ENCODE results near the gene TPBGL.
"Not testable (repeated sequence)": the region's sequence is repeated elsewhere in the genome, so short reads cannot be mapped to it uniquely, and the experiment has no call there.

Gene TPBGL

GRCh38 chr11:75272821-75273301 lies 32.3 kb downstream of the TPBGL start:
- DNase-seq (ENCODE audit: low spot score) = no peak

- no peak for DNase-seq (ENCODE audit: low spot score)
These were observed 33.1 kb downstream of the TPBGL start for GRCh38 chr11:75273411-75274391.

- not testable (repeated sequence) for DNase-seq (ENCODE audit: low spot score)
These were observed 34.1 kb downstream of the TPBGL start for GRCh38 chr11:75274716-75275115.

DNA sequence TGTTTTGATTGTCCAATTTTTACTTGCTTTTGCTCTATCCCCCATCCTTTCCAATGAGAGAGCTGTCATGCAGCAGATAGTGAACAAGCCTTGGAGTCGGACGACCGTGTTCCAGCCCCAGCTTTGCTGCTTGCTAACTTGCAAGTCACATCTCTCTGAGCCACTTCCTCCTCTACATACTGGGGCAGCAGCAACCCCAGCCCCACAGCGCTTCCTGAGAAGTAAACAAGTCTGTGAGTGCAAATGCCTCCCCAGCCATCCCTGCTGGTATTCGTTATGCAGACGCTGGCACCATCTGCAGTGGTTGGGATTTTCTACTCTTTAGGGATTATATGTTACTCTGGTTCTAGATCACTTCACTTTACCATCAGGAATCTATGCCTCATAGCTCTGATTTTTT lies 35.0 kb downstream of the TPBGL start:
- DNase-seq (ENCODE audit: low spot score) = no peak

- no peak for DNase-seq (ENCODE audit: low spot score)
These were observed 35.6 kb downstream of the TPBGL start for GRCh38 chr11:75276186-75276585.

DNA sequence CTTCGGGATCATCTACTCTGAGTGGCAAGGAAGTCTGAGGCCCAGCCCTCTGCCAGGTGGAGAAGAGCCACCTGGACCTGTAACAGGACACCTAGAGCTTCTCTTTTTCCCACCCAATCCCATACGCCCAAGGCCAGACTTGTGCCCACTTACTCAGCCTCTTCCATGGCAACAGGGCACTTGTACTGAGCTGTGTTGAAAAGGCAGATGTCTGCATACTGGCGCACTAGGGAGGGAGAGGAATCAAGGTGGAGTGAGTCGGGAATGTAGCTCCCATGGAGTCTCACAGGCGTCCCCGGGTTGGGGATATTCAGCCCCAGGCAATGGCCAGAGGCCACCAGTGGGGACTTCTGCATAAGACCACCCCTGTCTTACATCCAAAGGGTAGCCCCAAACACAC lies 36.1 kb downstream of the TPBGL start:
- no peak for DNase-seq (ENCODE audit: low spot score)

DNA sequence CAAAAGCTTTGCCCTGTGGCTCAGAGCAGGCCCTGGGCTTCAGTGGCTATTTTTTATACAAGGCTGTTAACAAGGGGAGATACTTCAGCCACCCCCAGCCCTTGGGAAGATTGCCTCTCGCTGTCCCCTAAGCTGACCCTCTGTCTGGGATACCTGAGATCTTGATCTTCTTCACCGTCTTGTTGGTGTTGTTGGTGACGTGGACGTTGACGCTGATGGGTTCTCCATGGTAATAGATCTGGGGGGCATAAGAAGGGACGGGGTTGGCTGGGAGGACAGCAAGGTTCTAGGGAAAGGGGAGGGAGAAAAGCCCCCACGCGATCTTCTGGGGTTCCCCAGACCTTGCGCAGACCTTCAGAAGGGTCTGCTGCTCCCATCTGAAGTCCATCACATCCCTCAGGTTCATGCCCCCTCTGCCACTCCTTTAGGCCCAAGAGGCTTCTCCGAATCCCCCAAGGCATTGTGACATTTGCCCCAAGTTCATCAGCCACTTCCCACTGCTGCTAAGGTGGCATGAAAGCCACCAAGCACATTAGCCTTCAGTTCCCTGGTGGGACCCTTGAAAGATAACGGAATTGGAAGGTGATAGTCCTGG lies 36.7 kb downstream of the TPBGL start:
- DNase-seq (ENCODE audit: low spot score) = no peak

- DNase-seq (ENCODE audit: low spot score) = no peak
These were observed 37.6 kb downstream of the TPBGL start for GRCh38 chr11:75277991-75278790.

- DNase-seq (ENCODE audit: low spot score) = no peak
These were observed 38.7 kb downstream of the TPBGL start for GRCh38 chr11:75279273-75279672.

DNA sequence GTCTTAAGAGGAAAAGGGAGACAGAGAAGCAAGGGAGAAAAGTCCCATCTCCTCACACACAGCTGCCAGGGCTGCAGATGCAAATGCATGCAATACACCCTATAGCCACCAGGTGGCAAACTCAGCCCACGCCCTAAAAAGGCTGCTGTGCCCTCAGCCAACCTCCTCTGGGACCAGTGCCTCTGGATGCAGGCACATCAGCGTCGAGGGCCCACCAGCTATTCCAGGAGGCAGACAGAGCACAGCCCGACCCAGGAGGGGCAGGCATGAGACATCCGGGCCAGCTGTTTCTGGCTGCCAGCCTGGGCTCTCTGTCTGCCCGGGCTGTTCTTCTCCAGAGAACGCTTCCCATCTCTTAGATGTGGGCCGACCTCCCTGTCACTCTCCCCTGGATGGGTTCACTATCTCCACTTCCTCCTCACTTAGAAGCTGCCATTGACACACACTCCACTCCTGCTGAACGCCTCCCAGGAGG lies 39.7 kb downstream of the TPBGL start:
- DNase-seq (ENCODE audit: low spot score) = peak; percentile 86

- no peak for DNase-seq (ENCODE audit: low spot score)
These were observed 40.3 kb downstream of the TPBGL start for GRCh38 chr11:75280770-75281468.

- DNase-seq (ENCODE audit: low spot score) = no peak
These were observed 41.0 kb downstream of the TPBGL start for GRCh38 chr11:75281469-75282095.

DNA sequence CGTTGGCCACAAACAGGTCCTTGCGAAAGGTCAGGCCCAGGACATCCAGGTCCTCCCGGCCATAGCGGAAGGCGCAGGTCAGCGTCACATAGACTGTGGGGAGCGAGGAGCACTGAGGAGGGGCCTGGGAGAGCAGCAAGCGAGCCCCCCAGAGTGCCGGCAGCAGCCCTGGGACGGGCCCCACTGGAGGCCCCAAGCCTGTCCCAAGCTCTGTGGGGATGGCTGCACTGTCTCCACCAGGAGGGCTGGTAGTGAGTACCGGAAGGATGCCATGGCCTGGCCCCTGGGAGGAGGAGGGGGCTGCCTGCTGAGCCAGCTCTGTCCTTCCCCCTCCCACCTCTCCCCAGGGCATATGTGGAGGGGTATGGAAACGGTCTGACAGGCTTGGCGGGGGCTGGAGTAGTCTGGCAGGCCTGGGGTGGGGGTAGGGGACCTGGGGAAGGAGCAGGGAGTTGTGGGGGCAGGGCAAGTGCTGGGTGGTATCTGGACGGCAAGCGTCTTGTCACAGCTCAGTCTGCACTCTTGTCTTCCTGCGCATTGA lies 42.9 kb downstream of the TPBGL start:
- DNase-seq (ENCODE audit: low spot score) = no peak

- DNase-seq (ENCODE audit: low spot score) = no peak
These were observed 45.3 kb downstream of the TPBGL start for GRCh38 chr11:75285776-75286360.

- no peak for DNase-seq (ENCODE audit: low spot score)
These were observed 46.4 kb downstream of the TPBGL start for GRCh38 chr11:75286826-75287465.

DNA sequence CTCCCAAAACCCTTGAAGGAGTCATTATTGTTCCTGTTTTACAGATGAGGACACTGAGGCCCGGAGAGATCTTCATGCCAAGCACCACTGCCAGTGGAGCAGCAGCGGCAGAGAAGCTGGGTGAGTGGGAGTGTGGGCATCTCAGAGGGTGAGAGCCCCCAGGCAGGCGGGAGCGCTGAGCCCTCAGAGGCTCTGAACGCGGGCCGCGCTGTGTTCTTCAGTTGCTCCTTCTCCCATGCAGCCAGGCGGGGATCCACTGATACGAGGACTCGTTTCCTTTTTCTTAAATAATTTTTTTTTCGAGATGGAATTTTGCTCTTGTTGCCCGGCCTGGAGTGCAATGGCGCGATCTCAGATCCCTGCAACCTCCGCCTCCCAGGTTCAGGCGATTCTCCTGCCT lies 47.0 kb downstream of the TPBGL start:
- DNase-seq (ENCODE audit: low spot score) = no peak

DNA sequence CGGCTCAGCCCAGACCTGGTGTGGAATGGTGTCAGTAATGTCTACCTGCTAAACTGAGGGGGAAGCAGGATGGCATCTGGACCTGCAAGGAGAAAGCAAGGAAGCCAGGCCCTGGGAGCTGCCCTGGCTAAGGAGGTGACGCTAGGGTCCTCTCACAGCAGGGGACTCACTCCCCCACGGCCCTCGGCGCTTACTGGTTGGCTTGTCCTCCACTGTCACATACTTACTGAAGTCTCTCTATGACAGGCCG lies 48.9 kb downstream of the TPBGL start:
- no peak for DNase-seq (ENCODE audit: low spot score)

DNA sequence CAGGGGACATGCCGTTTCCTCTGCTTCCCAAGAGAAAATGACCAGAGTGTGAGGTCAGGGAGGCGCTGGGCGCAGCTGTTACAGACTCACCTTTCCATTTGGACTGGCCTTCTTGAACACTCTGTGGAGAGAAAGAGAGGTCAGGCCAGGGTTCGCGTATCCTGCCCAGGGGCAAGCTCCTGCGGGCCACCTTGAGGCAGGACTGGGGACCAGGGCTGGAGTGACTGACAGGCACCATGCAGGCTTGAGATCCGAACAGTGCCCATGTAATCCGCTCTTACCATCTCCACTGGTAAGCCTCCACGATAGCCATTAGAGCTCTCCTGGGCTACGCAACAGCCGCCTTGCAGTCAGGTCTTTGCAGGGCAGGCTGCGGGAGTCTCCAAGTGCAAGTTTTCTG lies 49.3 kb downstream of the TPBGL start:
- DNase-seq (ENCODE audit: low spot score) = no peak

DNA sequence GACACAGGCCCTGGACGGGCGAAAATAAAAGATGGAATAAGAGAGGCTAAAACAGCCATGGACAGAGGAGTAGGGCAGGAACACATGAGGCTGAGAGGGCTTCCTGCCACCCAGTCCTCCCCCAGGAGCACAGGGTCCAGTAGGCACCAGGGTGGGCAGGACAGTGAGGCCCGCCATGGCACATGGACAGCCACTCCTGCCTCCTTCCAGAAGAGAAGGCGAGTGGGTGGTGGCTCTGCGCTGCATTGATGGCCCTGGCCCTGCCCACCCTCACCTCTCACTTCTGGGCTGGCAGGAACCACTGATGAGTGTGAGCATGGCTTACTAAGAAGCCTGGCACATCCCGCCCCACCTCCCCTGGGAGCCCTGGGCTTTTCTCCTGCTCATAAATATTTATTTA lies 51.2 kb downstream of the TPBGL start:
- no peak for DNase-seq (ENCODE audit: low spot score)

DNA sequence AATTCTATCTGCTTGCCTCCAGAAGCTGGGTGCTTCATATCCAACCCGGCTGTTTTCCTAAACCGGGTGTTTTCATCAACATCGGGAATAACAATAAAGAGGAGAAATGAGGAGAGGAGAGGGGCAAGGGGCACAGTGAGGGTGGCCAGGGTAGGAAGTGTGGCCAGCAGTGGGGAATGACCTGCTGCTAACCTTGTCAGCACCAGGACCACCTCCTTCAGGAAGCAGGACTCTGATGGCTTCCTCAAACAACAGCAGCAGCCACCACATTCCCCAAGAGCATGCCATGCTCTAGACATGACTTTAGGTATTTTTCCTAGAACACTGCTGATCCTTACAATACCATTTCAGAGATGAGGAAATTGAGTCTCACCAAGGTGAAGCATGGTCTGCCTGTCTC lies 52.4 kb downstream of the TPBGL start:
- no peak for DNase-seq (ENCODE audit: low spot score)

All from putamen (tissue), 1 donor.